GM12891 (cell line): ENCODE results near the gene DNM3.

Experiments used
- PAX5 ChIP-seq: IDR thresholded peaks from 2 replicates; pipeline ENCODE4 v1.6.1; 2011; ENCODE audit warnings: low read length, moderate library complexity, mild to moderate bottlenecking; ENCODE audit not compliant: insufficient read depth, severe bottlenecking
- POLR2A ChIP-seq: IDR thresholded peaks from 2 replicates; pipeline ENCODE4 v1.6.1; 2011; ENCODE audit warnings: low read depth, low read length, control low read depth
- POLR2AphosphoS5 ChIP-seq: IDR thresholded peaks from 2 replicates; pipeline ENCODE4 v1.6.1; 2011; ENCODE audit warnings: low read depth, low read length, control low read depth
- POU2F2 ChIP-seq: IDR thresholded peaks from 2 replicates; pipeline ENCODE4 v1.6.1; 2011; ENCODE audit warnings: low read depth, mild to moderate bottlenecking, control low read depth, low read length, moderate library complexity
- SPI1 ChIP-seq: IDR thresholded peaks from 2 replicates; pipeline ENCODE4 v1.6.1; 2011; ENCODE audit warnings: low read depth, low read length, control low read depth
- TAF1 ChIP-seq: IDR thresholded peaks from 2 replicates; pipeline ENCODE4 v1.6.1; 2011; ENCODE audit warnings: low read depth, low read length, control low read depth

DNA sequence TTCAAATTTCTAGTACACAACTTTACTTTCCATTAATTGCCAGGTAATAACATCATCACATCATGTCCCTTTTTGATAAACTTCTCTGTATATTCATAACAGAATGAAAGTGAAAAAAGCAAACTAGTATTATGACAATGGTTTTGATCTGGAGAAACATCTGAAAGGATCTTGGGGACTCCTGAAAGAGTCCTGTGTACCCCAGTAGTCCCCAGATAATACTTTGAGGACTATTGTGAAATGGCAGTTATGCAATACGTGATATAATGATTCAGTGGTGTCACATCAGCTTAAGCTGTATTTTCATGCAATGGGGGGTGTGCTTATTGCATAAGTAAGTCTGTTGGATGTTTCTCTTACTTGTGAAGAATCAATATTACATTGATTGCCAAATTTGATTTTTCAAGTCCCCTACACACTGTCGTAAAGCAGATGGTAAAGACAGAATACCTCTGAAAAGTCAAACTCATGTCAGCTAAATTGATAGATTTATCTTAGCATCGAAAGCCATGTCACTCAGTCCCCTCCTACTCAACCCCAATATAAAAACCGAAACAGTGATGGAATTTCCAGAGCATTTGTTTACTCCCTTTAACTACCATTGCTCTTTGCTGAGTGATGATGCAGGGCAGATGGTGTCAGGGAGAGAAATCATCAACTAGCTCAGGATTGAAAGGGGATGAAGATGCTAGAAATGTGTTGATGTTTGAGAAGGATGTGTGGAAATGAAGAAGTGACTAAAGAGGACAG, 432.5 kb downstream of the DNM3 start:
- TF ChIP-seq POLR2A (no peak), POLR2AphosphoS5 (no peak), SPI1 (no peak), TAF1 (no peak), POU2F2 (no peak), PAX5 (no peak)
